Femur (tissue), 1 donor: Measurements from ENCODE around the gene DDX1.
"Not testable (repeated sequence)": the region's sequence is repeated elsewhere in the genome, so short reads cannot be mapped to it uniquely, and the experiment has no call there.

Experiments used
- DNase-seq: peaks from one replicate; pipeline ENCODE4 v3.0.0-alpha.2; 2017

DDX1 gene

GRCh38 chr2:15595936-15596335 is 4.3 kb downstream of the DDX1 start:
- no peak for DNase-seq

- no peak for DNase-seq
These were observed 4.7 kb downstream of the DDX1 start for GRCh38 chr2:15596350-15596749.

- no peak for DNase-seq
These were observed 5.3 kb downstream of the DDX1 start for GRCh38 chr2:15596968-15597367.

GRCh38 chr2:15599994-15600393 is 8.3 kb downstream of the DDX1 start:
- DNase-seq, result no peak

- DNase-seq, result no peak
These were observed 10.0 kb downstream of the DDX1 start for GRCh38 chr2:15601681-15602080.

- no peak for DNase-seq
These were observed 10.7 kb downstream of the DDX1 start for GRCh38 chr2:15602393-15602792.

GRCh38 chr2:15603044-15603765 is 11.5 kb downstream of the DDX1 start:
- DNase-seq, result no peak

- no peak for DNase-seq
These were observed 12.3 kb downstream of the DDX1 start for GRCh38 chr2:15603948-15604347.

- DNase-seq, result no peak
These were observed 14.1 kb downstream of the DDX1 start for GRCh38 chr2:15605721-15606120.

- no peak for DNase-seq
These were observed 15.1 kb downstream of the DDX1 start for GRCh38 chr2:15606481-15607441.

GRCh38 chr2:15607709-15608391 is 16.2 kb downstream of the DDX1 start:
- DNase-seq, result no peak

- DNase-seq, result no peak
These were observed 16.7 kb downstream of the DDX1 start for GRCh38 chr2:15608392-15608761.

- no peak for DNase-seq
These were observed 17.8 kb downstream of the DDX1 start for GRCh38 chr2:15609341-15610042.

- DNase-seq, result no peak
These were observed 18.8 kb downstream of the DDX1 start for GRCh38 chr2:15610430-15610952.

- DNase-seq, result not testable (repeated sequence)
These were observed 20.4 kb downstream of the DDX1 start for GRCh38 chr2:15612101-15612500.

- DNase-seq, result no peak
These were observed 22.2 kb downstream of the DDX1 start for GRCh38 chr2:15613736-15614429.

- DNase-seq, result no peak
These were observed 23.1 kb downstream of the DDX1 start for GRCh38 chr2:15614545-15615300.

- no peak for DNase-seq
These were observed 23.7 kb downstream of the DDX1 start for GRCh38 chr2:15615301-15615920.

- no peak for DNase-seq
These were observed 24.8 kb downstream of the DDX1 start for GRCh38 chr2:15616429-15616828.
